HT1080 (cell line): ENCODE measurements around the gene UEVLD. TPM values are rescaled to one million over a fixed set of nuclear protein-coding genes. Genes with fewer than 3 reads are reported as not detected.

Experiments
- DNase-seq: peaks from one replicate; pipeline ENCODE4 v3.0.0-alpha.2; 2015; ENCODE audit warnings: low read depth
- total RNA-seq: library from RNA; depleted of rRNA; stranded (reverse); fragments of >200 nt; shearing (Covaris generic); gene quantifications from 2 replicates; pipeline ENCODE4 v1.2.3, GENCODE V29; 2014; rRNA removed

Gene UEVLD
- total RNA-seq, 1 experiment from 2014 or later = 19.9 TPM

DNA sequence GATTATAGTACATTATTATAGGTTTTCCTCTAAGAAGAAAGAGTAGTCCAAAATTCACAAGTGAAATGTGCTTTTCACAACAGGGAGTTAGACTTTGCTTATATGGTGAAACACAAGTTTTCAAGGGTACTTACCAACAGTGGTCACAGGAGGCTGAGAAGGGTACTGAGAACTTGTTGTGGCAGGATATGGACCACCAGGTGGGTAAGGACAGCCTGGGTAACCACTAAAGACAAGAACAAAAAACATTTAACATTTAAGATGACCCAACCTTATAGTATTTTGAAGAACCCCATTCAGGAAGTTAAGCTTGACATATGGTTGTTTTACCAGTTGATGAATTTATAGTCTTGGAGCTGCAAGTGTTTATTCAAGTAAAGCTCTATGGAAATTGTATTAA is 86.2 kb downstream of the UEVLD start:
- no peak for DNase-seq

GRCh38 chr11:18501629-18502028 is 86.9 kb downstream of the UEVLD start:
- no peak for DNase-seq

DNA sequence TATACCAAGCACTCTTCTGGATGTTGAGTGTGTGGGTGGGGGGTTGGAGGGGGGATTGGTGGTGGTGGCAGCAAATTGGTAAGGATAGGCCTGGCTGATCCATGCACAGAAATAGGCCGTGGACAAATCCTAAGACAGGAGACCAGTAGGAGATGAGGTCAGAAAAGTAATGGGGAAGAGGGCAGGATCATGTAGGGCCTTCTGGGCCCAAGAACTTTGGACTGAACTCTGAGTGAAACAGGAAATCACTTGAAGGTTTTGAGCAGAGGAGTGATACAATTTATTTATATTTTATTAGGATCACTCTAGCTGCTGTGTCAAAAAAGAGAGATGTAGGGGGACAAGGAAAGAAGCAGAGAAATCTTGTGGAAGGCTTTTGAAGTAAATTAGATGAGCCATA is 90.5 kb downstream of the UEVLD start:
- no peak for DNase-seq

- no peak for DNase-seq
Measured at GRCh38 chr11:18495703-18496102, 92.8 kb downstream of the UEVLD start.

DNA sequence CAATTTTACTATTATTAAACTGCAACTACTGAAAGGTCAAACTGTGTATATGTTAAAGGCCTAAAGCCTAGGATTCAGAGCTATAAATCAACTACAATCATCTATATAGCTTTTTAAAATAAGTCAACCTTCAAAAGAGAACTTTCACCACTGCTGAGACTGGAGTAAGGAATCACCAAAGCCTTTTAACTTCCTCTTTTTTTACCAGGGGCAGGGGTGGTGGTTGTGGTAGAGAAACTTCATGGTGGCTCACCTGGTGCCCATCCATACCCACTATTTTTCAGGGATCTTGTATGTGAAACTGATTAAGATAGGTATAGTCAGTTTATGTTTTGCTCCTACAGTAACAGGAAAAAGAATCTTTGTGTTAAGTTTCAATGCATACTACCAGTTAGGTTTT is 93.3 kb downstream of the UEVLD start:
- no peak for DNase-seq

DNA sequence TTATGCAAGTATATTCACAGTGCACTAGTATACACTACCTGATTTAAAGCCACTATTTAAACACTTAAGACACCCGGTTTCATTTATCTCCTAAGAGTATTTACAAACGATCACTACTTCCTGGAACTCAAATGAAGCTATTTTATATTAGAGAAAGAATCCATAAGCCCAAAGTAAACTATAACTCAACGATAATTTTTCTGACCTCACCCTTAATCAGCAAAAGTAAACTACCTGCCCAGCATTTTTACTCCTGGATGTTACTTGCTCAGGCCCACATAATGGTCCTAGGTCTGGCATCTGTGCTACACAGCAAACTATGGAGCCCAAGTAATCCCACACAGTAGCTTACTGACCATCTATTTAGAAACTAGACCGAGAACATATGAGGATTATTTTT is 95.2 kb downstream of the UEVLD start:
- no peak for DNase-seq

DNA sequence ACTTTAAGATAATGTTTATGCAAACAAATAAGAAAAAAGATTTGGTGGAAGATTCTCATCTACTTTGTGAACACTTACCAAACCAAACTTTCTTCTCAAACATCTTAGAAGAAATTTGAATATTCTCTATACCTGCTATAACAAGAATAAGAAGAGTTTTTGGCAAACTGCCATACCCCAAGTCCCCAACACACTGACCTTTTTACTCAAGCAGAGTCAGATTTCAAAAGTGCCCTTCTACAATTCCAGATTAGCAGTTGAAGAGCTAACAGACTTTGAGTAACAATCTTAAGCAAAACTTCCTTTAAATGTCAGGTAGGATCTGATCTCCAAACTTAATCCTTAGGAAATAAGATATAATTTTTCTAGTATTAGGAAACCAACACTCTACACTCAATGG is 95.6 kb downstream of the UEVLD start:
- DNase-seq = no peak

GRCh38 chr11:18491924-18492323 is 96.6 kb downstream of the UEVLD start:
- DNase-seq = no peak

DNA sequence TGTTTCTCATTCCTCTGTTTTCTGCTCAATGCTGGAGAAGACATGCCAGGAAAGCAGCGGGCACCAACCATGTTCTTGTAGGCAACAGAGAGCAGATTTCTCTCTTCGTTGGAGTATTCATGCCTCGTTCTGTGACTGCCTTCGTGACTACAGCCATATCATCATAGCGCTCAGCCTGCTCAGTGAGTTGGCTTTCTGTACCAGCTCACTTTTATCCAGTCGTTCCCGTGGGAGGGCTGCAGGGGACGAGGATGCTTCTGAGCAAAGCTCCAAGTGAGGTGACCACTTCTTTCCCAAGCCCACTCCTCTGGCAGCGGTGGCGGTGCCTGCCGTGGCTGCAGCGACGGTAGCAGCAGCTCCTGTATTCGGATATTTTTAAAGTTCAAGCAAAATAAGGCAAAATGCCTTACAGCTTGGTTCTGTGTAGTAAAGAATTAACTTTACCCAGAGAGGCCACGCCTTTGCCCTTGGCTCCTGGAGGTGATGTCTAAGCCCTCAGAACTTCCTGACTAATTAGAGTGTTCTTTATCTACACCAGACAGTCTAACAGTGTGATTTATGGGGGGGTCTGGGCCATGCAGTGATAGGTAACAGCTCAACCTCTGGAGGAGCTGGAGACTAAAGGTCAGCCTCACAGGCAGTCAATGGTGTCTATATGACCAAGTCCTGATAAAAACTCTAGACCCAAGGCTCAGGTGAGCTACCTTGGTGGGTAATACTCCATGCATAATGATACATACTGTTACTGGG is 97.6 kb downstream of the UEVLD start:
- DNase-seq = no peak

DNA sequence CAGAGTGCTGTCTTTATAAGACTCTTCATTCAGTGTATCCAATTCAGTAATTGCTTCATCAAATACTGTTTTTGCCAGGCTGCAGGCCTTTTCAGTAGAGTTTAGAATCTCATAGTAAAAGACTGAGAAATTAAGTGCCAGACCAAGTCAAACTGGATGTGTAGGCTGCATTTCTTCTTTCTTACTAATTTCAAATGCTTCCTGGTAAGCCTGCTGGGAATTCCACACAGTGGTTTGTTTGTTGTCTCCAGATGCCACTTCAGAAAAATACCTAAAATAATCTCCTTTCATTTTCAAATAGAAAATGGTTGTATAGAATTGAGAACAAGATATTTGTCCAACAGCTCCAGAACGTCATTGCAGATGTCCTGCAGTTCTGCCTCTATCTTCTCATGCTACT is 98.2 kb downstream of the UEVLD start:
- no peak for DNase-seq

GRCh38 chr11:18485913-18486528 is 102.5 kb downstream of the UEVLD start:
- no peak for DNase-seq

Other genes starting within 250 kb of the UEVLD start
- gene LDHA, start 194.2 kb downstream of the UEVLD start, total RNA-seq = 713 and 1,482 TPM in 2 replicates
- gene LDHC, start 176.4 kb downstream of the UEVLD start, total RNA-seq = not detected in 2 replicates
- not detected in 2 replicates for gene LDHAL6A, start 132.9 kb downstream of the UEVLD start, total RNA-seq
- 114 and 142 TPM in 2 replicates for gene TSG101, start 61.8 kb downstream of the UEVLD start, total RNA-seq
- 0.73 TPM in 1 of 2 replicates, not detected in the other for gene MISFA, start 11.1 kb upstream of the UEVLD start, total RNA-seq
- gene SPTY2D1, start 45.6 kb upstream of the UEVLD start, total RNA-seq = 15.5 and 16.7 TPM in 2 replicates
- 0.47 and 1.3 TPM in 2 replicates for gene TMEM86A, start 110.0 kb upstream of the UEVLD start, total RNA-seq
- not detected in 2 replicates for gene IGSF22, start 137.5 kb upstream of the UEVLD start, total RNA-seq
- gene PTPN5, start 203.1 kb upstream of the UEVLD start, total RNA-seq = not detected in 2 replicates